Right lobe of liver (tissue), 6 donors: Measurements from ENCODE around the gene ZBTB6. TPM values are rescaled to one million over a fixed set of nuclear protein-coding genes. Genes with fewer than 3 reads are reported as not detected.

Experiments used
- ATAC-seq, 4 donors: fragments of 200-7000 bp; cut with Tn5 transposase; one replicate each; pipeline ENCODE4 v1.9.1; 2020; ENCODE audit warnings: mild to moderate bottlenecking in 4 of 4, moderate library complexity in 4 of 4
- DNase-seq, 3 donors: peaks; one replicate each; pipeline ENCODE4 v3.0.0-alpha.2; 2020
- H3K27ac ChIP-seq, 3 donors: fragments of 200-600 bp; one replicate each; pipeline ENCODE4 v1.8.0; 2022
- H3K27me3 ChIP-seq, 2 donors: fragments of 200-600 bp; one replicate each; pipeline ENCODE4 v1.8.0; 2022
- H3K36me3 ChIP-seq, 4 donors: fragments of 200-600 bp; sonication (generic) in 1 of 4; one replicate each; pipeline versions ENCODE4 v1.5.1 to v1.8.0; 2017 to 2022; ENCODE audit warnings: control low read depth in 1 of 4
- H3K4me1 ChIP-seq, 4 donors: fragments of 200-600 bp; sonication (generic) in 1 of 4; one replicate each; pipeline versions ENCODE4 v1.5.1 to v1.8.0; 2017 to 2022; ENCODE audit warnings: control low read depth in 1 of 4
- H3K4me3 ChIP-seq, 3 donors: fragments of 200-600 bp; one replicate each; pipeline ENCODE4 v1.8.0; 2022
- H3K9me3 ChIP-seq, 4 donors: fragments of 200-600 bp; sonication (generic) in 1 of 4; one replicate each; pipeline versions ENCODE4 v1.5.1 to v1.8.0; 2017 to 2022; ENCODE audit warnings: control low read depth in 1 of 4
- CTCF ChIP-seq, 4 donors: fragments of 200-600 bp in 3 of 4; fragments of 450-650 bp in 1 of 4; IDR thresholded peaks; one replicate each; pipeline versions ENCODE4 v1.5.1 to v1.8.0; 2016 to 2022; ENCODE audit warnings: antibody characterized with exemption in 4 of 4, mild to moderate bottlenecking in 2 of 4
- POLR2A ChIP-seq: fragments of 450-650 bp; IDR thresholded peaks from one replicate; pipeline ENCODE4 v1.6.1; 2017; ENCODE audit warnings: antibody characterized with exemption, mild to moderate bottlenecking
- WGBS: methylation state at CpG from one replicate; pipeline ENCODE4 v1.1.6; 2018; ENCODE audit warnings: low coverage, low lambda C conversion rate; ENCODE audit not compliant: insufficient coverage; ENCODE audit errors: missing lambda C conversion rate; 5-methylcytosine and 5-hydroxymethylcytosine counted together
- intact Hi-C, 2 donors: fragments of 100-400 bp; cut with DNase I; formaldehyde crosslinking; loops; one replicate each; pipeline versions ENCODE4 v1.11.2 to v1.14.1; 2022
- total RNA-seq, 6 experiments: library from RNA; depleted of rRNA in 2 of 6; stranded (reverse); fragments of >200 nt in 2 of 6; fragmentation: NEBNext Ultra II Directional in 3 of 6; extraction: Animal tissue kit (Norgen Biotek cat#: 25700) in 3 of 6; gene quantifications; one replicate each; pipeline versions ENCODE4 v1.1.0 to v1.2.4, GENCODE V29; 2016 to 2023
- donor health status: DM: no; HTN: yes; CAD: no.
- donor health status: DM: no; HTN: no; CAD: no.
- donor health status: DM: no; HTN: no; CAD: no.
- donor health status: DM: no; HTN: yes; CAD: no.
- donor health status: DM: no; HTN: yes; CAD: no.

The ZBTB6 gene
- total RNA-seq, 6 experiments from 2014 or later: 2.2 to 4.3 (median 2.7) TPM

GRCh38 chr9:122951056-122951455, 37.9 kb upstream of the ZBTB6 start:
- H3K27ac ChIP-seq: no peak overlapping the region
- H3K4me1 ChIP-seq: peaks cover 0 to 7% (median 2%) of the 10 kb centered on the region in 4 donors
- TF ChIP-seq POLR2A: no peak
- no peak for TF ChIP-seq CTCF (IDR thresholded peaks at IDR 0.05)
- ATAC-seq (no peak), DNase-seq (no peak)
- intact Hi-C loops: no loop called here
- 100% methylated on average over 1 of the region's 1 CpG for WGBS
- H3K9me3 ChIP-seq: no peaks in the 10 kb centered on the region
- H3K27me3 ChIP-seq: no peaks in the 10 kb centered on the region
- no peak overlapping the region for H3K4me3 ChIP-seq
- H3K36me3 ChIP-seq: no peaks in the 10 kb centered on the region

GRCh38 chr9:122950263-122950662, 37.1 kb upstream of the ZBTB6 start:
- no peak for DNase-seq
- H3K36me3 ChIP-seq: no peaks in the 10 kb centered on the region
- no peak for TF ChIP-seq POLR2A
- no peak overlapping the region for H3K4me3 ChIP-seq
- no peak for ATAC-seq
- H3K27ac ChIP-seq: no peak overlapping the region
- no peaks in the 10 kb centered on the region for H3K27me3 ChIP-seq
- peaks cover 0 to 7% (median under 1%) of the 10 kb centered on the region in 4 donors for H3K4me1 ChIP-seq
- WGBS: 90% methylated on average over 3 of the region's 3 CpGs
- intact Hi-C loops: no loop called here
- no peaks in the 10 kb centered on the region for H3K9me3 ChIP-seq

DNA sequence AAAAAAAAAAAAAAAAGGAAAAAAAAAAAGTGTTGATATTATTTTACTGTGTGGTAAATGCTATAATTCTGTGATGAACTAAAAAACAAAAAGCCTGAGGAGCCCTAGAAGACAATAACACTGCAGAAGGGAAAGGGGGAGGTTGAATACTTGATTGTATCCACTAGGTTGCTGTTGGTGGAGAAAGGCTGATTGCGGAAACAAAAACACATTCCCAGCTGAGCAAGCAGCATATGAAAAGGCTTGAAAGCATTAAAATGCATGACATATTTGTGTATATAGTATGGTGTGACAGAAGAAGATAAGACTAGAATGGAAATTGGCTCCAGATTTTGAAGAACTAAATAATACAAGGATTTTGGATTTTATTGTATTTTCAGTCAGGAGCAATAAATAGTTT, 36.6 kb upstream of the ZBTB6 start:
- intact Hi-C loops: no loop called here
- Histone ChIP-seq H3K4me1 (peaks cover 0 to 4% (median 0%) of the 10 kb centered on the region in 4 donors), H3K4me3 (no peak overlapping the region), H3K36me3 (no peaks in the 10 kb centered on the region), H3K27me3 (no peaks in the 10 kb centered on the region), H3K27ac (no peak overlapping the region), H3K9me3 (no peaks in the 10 kb centered on the region)
- TF ChIP-seq CTCF (IDR thresholded peaks at IDR 0.05) (no peak), POLR2A (no peak)
- DNase-seq: no peak
- 100% methylated on average over 1 of the region's 1 CpG for WGBS
- ATAC-seq: no peak

DNA sequence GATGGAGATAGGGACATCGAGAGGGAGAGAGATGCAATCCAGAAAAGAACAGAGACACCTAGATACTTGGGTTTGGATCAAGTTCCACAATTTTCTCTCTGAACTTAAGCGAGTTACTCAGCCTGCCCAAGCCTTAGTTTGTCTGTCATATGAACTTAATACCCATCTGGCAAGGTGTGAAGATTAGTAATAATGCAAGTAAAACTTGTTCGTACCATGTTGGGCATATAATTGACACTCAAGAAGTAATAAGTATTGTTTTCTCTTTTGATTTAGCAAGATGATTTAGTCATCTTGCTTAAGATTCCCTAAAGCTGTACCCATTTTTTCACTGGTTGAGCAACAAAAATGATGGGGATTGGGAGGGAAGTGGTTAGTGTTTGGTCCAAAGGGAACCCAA, 35.2 kb upstream of the ZBTB6 start:
- Histone ChIP-seq H3K27ac (no peak overlapping the region), H3K9me3 (no peaks in the 10 kb centered on the region), H3K36me3 (no peaks in the 10 kb centered on the region), H3K4me3 (no peak overlapping the region), H3K27me3 (no peaks in the 10 kb centered on the region), H3K4me1 (no peaks in the 10 kb centered on the region)
- intact Hi-C loops: no loop called here
- WGBS: 77% methylated on average over 3 of the region's 3 CpGs
- ATAC-seq (no peak), DNase-seq (no peak)
- TF ChIP-seq CTCF (IDR thresholded peaks at IDR 0.05) (no peak), POLR2A (no peak)

- TF ChIP-seq POLR2A: no peak
- no peak for TF ChIP-seq CTCF (IDR thresholded peaks at IDR 0.05)
- WGBS: 64% methylated on average over 1 of the region's 1 CpG
- no peak overlapping the region for H3K4me3 ChIP-seq
Measured at GRCh38 chr9:122946461-122947005, 33.4 kb upstream of the ZBTB6 start.

More at GRCh38 chr9:122946461-122947005, 33.4 kb upstream of the ZBTB6 start:
- no peak for ATAC-seq
- H3K9me3 ChIP-seq: no peaks in the 10 kb centered on the region
- H3K27ac ChIP-seq: no peak overlapping the region
- no peaks in the 10 kb centered on the region for H3K36me3 ChIP-seq
- H3K4me1 ChIP-seq: peaks cover 0 to 12% (median 4%) of the 10 kb centered on the region in 4 donors
- DNase-seq: no peak
- H3K27me3 ChIP-seq: no peaks in the 10 kb centered on the region
- intact Hi-C loops: no loop called here
